Femur (tissue), 1 donor: ENCODE measurements around the gene IMP4.
"Not testable (repeated sequence)": the region's sequence is repeated elsewhere in the genome, so short reads cannot be mapped to it uniquely, and the experiment has no call there.

Experiments
- DNase-seq: peaks from one replicate; pipeline ENCODE4 v3.0.0-alpha.2; 2017

The IMP4 gene

GRCh38 chr2:130342533-130343275 lies at the start of gene IMP4:
TSS of gene IMP4 (plus strand) at chr2:130342897. CDS start at chr2:130342933, 36 bp downstream.
- DNase-seq: peak; percentile 99

- no peak for DNase-seq
Observed at GRCh38 chr2:130300258-130300969, 42.3 kb upstream of the IMP4 start.

- no peak for DNase-seq
Observed at GRCh38 chr2:130300970-130301348, 41.7 kb upstream of the IMP4 start.

- DNase-seq: no peak
Observed at GRCh38 chr2:130302164-130302886, 40.4 kb upstream of the IMP4 start.

GRCh38 chr2:130303169-130303568 lies 39.5 kb upstream of the IMP4 start:
- DNase-seq: no peak

GRCh38 chr2:130304726-130305125 lies 38.0 kb upstream of the IMP4 start:
- DNase-seq: no peak

- DNase-seq: no peak
Observed at GRCh38 chr2:130307850-130308249, 34.8 kb upstream of the IMP4 start.

- DNase-seq: no peak
Observed at GRCh38 chr2:130310881-130311280, 31.8 kb upstream of the IMP4 start.

GRCh38 chr2:130313812-130314334 lies 28.8 kb upstream of the IMP4 start:
- no peak for DNase-seq

- no peak for DNase-seq
Observed at GRCh38 chr2:130314377-130314776, 28.3 kb upstream of the IMP4 start.

- peak; percentile 62 for DNase-seq
Observed at GRCh38 chr2:130316596-130316995, 26.1 kb upstream of the IMP4 start.

- no peak for DNase-seq
Observed at GRCh38 chr2:130318906-130319305, 23.8 kb upstream of the IMP4 start.

GRCh38 chr2:130319536-130319935 lies 23.2 kb upstream of the IMP4 start:
- no peak for DNase-seq

- no peak for DNase-seq
Observed at GRCh38 chr2:130327703-130328527, 14.8 kb upstream of the IMP4 start.

GRCh38 chr2:130328710-130329109 lies 14.0 kb upstream of the IMP4 start:
- no peak for DNase-seq

- peak; percentile 86 for DNase-seq
Observed at GRCh38 chr2:130332271-130333073, 10.2 kb upstream of the IMP4 start.

- DNase-seq: not testable (repeated sequence)
Observed at GRCh38 chr2:130333253-130333652, 9.4 kb upstream of the IMP4 start.

- DNase-seq: no peak
Observed at GRCh38 chr2:130334026-130334425, 8.7 kb upstream of the IMP4 start.

- no peak for DNase-seq
Observed at GRCh38 chr2:130335226-130335625, 7.5 kb upstream of the IMP4 start.

GRCh38 chr2:130336150-130336876 lies 6.4 kb upstream of the IMP4 start:
- DNase-seq: no peak
